ENCODE measurements around the gene ALS2CL. TPM values are rescaled to one million over a fixed set of nuclear protein-coding genes. Genes with fewer than 3 reads are reported as not detected.
"Not testable (repeated sequence)": the region's sequence is repeated elsewhere in the genome, so short reads cannot be mapped to it uniquely, and the experiment has no call there.

The ALS2CL gene
- 1 to 10 TPM; 7.7 to 9.7 (median 9.4) TPM for polyA plus RNA-seq (ENCODE audit: insufficient read length in 3 of 3)

- DNase-seq (ENCODE audit: low read depth in 3 of 3, low spot score in 2 of 3), result no peak
Observed at GRCh38 chr3:46693038-46693891, at the start of gene ALS2CL. Gene ALS2CL, minus strand, starts transcription at chr3:46693679. Its CDS starts 4,239 bp downstream, at chr3:46689440.

GRCh38 chr3:46742992-46743585, 49.6 kb upstream of the ALS2CL start:
- DNase-seq (ENCODE audit: low read depth in 3 of 3, low spot score in 2 of 3), result no peak

- not testable (repeated sequence) for DNase-seq (ENCODE audit: low read depth in 3 of 3, low spot score in 2 of 3)
Observed at GRCh38 chr3:46739565-46739964, 46.1 kb upstream of the ALS2CL start.

- DNase-seq (ENCODE audit: low read depth in 3 of 3, low spot score in 2 of 3), result no peak
Observed at GRCh38 chr3:46737329-46737731, 43.9 kb upstream of the ALS2CL start.

- no peak for DNase-seq (ENCODE audit: low read depth in 3 of 3, low spot score in 2 of 3)
Observed at GRCh38 chr3:46736006-46736872, 42.8 kb upstream of the ALS2CL start.

- no peak for DNase-seq (ENCODE audit: low read depth in 3 of 3, low spot score in 2 of 3)
Observed at GRCh38 chr3:46734773-46735172, 41.3 kb upstream of the ALS2CL start.

GRCh38 chr3:46733026-46733800, 39.7 kb upstream of the ALS2CL start:
- DNase-seq (ENCODE audit: low read depth in 3 of 3, low spot score in 2 of 3), result no peak

- no peak for DNase-seq (ENCODE audit: low read depth in 3 of 3, low spot score in 2 of 3)
Observed at GRCh38 chr3:46731795-46732194, 38.3 kb upstream of the ALS2CL start.

- DNase-seq (ENCODE audit: low read depth in 3 of 3, low spot score in 2 of 3), result no peak
Observed at GRCh38 chr3:46730819-46731218, 37.3 kb upstream of the ALS2CL start.

GRCh38 chr3:46729038-46729437, 35.6 kb upstream of the ALS2CL start:
- DNase-seq (ENCODE audit: low read depth in 3 of 3, low spot score in 2 of 3), result no peak

- DNase-seq (ENCODE audit: low read depth in 3 of 3, low spot score in 2 of 3), result no peak
Observed at GRCh38 chr3:46725621-46726314, 32.3 kb upstream of the ALS2CL start.

GRCh38 chr3:46724424-46724823, 30.9 kb upstream of the ALS2CL start:
- no peak for DNase-seq (ENCODE audit: low read depth in 3 of 3, low spot score in 2 of 3)

- no peak for DNase-seq (ENCODE audit: low read depth in 3 of 3, low spot score in 2 of 3)
Observed at GRCh38 chr3:46722443-46722842, 29.0 kb upstream of the ALS2CL start.

- no peak for DNase-seq (ENCODE audit: low read depth in 3 of 3, low spot score in 2 of 3)
Observed at GRCh38 chr3:46721009-46721408, 27.5 kb upstream of the ALS2CL start.

- DNase-seq (ENCODE audit: low read depth in 3 of 3, low spot score in 2 of 3), result no peak
Observed at GRCh38 chr3:46719735-46720271, 26.3 kb upstream of the ALS2CL start.

- DNase-seq (ENCODE audit: low read depth in 3 of 3, low spot score in 2 of 3), result no peak
Observed at GRCh38 chr3:46719044-46719565, 25.6 kb upstream of the ALS2CL start.

GRCh38 chr3:46717447-46718231, 24.2 kb upstream of the ALS2CL start, which contains the start of gene PRSS50:
Gene PRSS50, minus strand, starts transcription at chr3:46717869. Its CDS starts 45 bp downstream, at chr3:46717824.
- no peak for DNase-seq (ENCODE audit: low read depth in 3 of 3, low spot score in 2 of 3)

All from right renal cortex interstitium (tissue), 3 donors.